OCI-LY3 (cell line): Measurements from ENCODE around the gene GPR162.
A peak's percentile ranks its signal among the peaks of the same experiment; 100 is the strongest.
"Not testable (repeated sequence)": the region's sequence is repeated elsewhere in the genome, so short reads cannot be mapped to it uniquely, and the experiment has no call there.

Experiments used
- H2AFZ ChIP-seq: fragments of 200-600, 300-600 bp; shearing (Covaris generic); 2 replicates; pipeline ENCODE4 v1.6.0; 2014; ENCODE audit warnings: antibody characterized with exemption, low read depth, low read length
- H3K27ac ChIP-seq: fragments of 200-600, 300-600 bp; sonication (generic); 2 replicates; pipeline ENCODE4 v1.5.1; 2014; ENCODE audit warnings: mild to moderate bottlenecking, low read length, moderate library complexity, mixed read lengths
- H3K27me3 ChIP-seq: fragments of 200-600, 300-600 bp; sonication (generic); 2 replicates; pipeline ENCODE4 v1.6.1; 2014; ENCODE audit warnings: low read depth, low read length, mixed read lengths
- H3K36me3 ChIP-seq: fragments of 200-600, 300-600 bp; sonication (generic); replicated peaks from 2 replicates; pipeline ENCODE3; 2014; ENCODE audit warnings: low read depth, low read length, mixed read lengths
- H3K4me1 ChIP-seq: fragments of 300-600, 200-600 bp; sonication (generic); 2 replicates; pipeline ENCODE4 v1.6.1; 2014; ENCODE audit warnings: low read length, mixed read lengths
- H3K4me2 ChIP-seq: fragments of 200-600, 300-600 bp; sonication (generic); 2 replicates; pipeline ENCODE4 v1.6.1; 2014; ENCODE audit warnings: low read length, mixed read lengths
- H3K4me3 ChIP-seq: fragments of 300-600, 200-600 bp; sonication (generic); 2 replicates; pipeline ENCODE4 v1.5.1; 2014; ENCODE audit warnings: antibody characterized with exemption, mild to moderate bottlenecking, low read length, moderate library complexity
- H3K79me2 ChIP-seq: fragments of 300-600, 200-600 bp; shearing (Covaris generic); 2 replicates; pipeline ENCODE4 v1.6.1; 2014; ENCODE audit warnings: mild to moderate bottlenecking, low read length, mixed read lengths
- H3K9ac ChIP-seq: fragments of 300-600, 200-600 bp; shearing (Covaris generic); 2 replicates; pipeline ENCODE4 v1.6.0; 2014; ENCODE audit warnings: mild to moderate bottlenecking, low read length, moderate library complexity
- H3K9me3 ChIP-seq: fragments of 200-600, 300-600 bp; shearing (Covaris generic); 2 replicates; pipeline ENCODE4 v1.6.1; 2014; ENCODE audit warnings: low read length, mixed read lengths; ENCODE audit not compliant: insufficient read depth
- H4K20me1 ChIP-seq: fragments of 200-600, 300-600 bp; sonication (generic); 2 replicates; pipeline ENCODE4 v1.6.1; 2016; ENCODE audit warnings: low read length, mixed read lengths; ENCODE audit not compliant: insufficient read depth
- EZH2phosphoT487 ChIP-seq: fragments of 200-600 bp; shearing (Covaris generic); IDR thresholded peaks from 2 replicates; pipeline ENCODE4 v1.6.1; 2018; ENCODE audit warnings: antibody characterized with exemption, mixed run types, low read depth
- TF ChIP-seq, protein P1 (sequence below): fragments of 200-600, 300-600 bp; sonication (generic); IDR thresholded peaks from 2 replicates; pipeline ENCODE4 v1.5.1; 2014; ENCODE audit warnings: antibody characterized with exemption, low read length, low read depth

The GPR162 gene

DNA sequence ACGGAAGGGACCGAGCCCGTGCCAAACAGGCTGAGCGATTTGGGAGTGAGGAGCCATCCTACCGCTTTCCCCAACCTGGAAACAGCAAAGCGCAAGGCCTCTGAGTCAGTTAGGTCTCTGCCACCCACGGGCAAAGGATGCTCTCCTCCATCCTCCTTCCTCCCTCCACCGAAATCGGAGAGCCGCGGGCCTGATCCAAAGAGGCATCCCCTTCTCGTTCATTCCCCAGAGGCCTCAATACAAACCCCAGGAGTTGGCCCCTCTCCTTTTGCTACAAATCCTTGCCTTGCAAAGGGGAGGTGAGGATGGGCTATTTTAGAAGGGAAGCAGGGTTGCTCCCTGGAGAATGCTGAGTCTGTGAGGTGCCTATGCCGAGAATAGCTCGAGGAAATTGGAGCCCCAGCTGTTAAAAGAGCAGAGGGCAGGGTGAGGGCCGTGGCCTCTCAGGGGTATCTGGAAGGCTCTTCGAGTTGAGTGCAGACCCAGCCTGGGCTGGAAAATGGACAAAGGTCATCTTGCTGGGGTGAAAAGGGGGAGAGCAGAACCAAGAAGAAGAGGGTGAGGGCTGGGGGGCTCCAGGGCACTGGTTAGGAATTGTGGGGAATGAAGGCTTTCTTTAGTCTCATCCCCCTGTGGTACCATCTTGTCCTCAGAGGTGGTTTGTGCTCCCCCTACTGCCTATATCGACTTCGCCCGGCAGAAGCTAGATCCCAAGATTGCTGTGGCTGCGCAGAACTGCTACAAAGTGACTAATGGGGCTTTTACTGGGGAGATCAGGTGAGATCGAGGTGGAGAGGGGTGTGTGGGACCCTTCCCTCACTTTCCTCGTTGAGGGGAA lies 46.8 kb downstream of the GPR162 start:
- Histone ChIP-seq H3K9me3 (no peaks in the 10 kb centered on the region), H3K27ac (peak overlapping the region; percentile 79), H3K4me3 (peak overlapping the region; percentile 100), H3K4me2 (peak overlapping the region; percentile 100), H3K9ac (peak overlapping the region; percentile 99), H3K27me3 (no peaks in the 10 kb centered on the region), H2AFZ (no peak overlapping the region), H3K36me3 (peaks cover 44% of the 10 kb centered on the region), H3K79me2 (peaks cover 25% of the 10 kb centered on the region), H4K20me1 (peaks cover 36% of the 10 kb centered on the region), H3K4me1 (peaks cover 46% of the 10 kb centered on the region)
- no peak for TF ChIP-seq EZH2phosphoT487
- TF ChIP-seq, protein P1, sequence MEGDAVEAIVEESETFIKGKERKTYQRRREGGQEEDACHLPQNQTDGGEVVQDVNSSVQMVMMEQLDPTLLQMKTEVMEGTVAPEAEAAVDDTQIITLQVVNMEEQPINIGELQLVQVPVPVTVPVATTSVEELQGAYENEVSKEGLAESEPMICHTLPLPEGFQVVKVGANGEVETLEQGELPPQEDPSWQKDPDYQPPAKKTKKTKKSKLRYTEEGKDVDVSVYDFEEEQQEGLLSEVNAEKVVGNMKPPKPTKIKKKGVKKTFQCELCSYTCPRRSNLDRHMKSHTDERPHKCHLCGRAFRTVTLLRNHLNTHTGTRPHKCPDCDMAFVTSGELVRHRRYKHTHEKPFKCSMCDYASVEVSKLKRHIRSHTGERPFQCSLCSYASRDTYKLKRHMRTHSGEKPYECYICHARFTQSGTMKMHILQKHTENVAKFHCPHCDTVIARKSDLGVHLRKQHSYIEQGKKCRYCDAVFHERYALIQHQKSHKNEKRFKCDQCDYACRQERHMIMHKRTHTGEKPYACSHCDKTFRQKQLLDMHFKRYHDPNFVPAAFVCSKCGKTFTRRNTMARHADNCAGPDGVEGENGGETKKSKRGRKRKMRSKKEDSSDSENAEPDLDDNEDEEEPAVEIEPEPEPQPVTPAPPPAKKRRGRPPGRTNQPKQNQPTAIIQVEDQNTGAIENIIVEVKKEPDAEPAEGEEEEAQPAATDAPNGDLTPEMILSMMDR, result peak; percentile 21

DNA sequence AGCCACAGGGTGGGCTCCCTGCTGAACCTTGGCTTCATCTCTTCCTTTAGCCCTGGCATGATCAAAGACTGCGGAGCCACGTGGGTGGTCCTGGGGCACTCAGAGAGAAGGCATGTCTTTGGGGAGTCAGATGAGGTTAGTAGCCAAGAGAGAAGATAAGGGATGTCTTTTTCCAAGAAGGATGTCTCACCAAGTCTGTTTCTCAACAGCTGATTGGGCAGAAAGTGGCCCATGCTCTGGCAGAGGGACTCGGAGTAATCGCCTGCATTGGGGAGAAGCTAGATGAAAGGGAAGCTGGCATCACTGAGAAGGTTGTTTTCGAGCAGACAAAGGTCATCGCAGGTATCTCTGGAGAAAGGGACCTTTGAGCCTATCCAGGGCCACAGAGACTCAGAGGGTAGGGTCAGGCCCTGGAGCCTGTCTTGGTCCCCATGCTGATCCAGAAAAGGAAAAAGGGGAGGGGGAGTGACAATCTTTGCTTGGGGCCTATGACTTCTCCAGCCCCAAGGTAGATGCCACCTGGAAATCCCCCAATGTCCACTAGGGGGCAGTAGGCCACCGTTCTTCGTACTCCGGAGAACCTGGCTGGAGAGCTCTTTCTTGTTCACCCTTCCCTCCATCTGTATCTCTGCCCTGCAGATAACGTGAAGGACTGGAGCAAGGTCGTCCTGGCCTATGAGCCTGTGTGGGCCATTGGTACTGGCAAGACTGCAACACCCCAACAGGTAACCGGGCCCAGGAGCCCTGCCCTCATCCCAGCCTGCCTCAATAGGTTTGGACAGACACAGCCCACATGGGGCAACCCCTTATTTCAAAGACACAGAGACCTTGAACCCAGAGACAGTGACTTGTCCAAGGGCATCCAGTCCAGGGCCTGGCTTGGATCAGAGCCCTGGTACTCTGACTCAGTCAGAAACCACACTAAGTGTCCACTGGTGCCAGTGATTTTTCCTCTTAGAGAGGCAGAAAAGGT lies 47.7 kb downstream of the GPR162 start:
- Histone ChIP-seq H3K4me3 (peak overlapping the region; percentile 100), H3K9ac (peak overlapping the region; percentile 99), H3K79me2 (peaks cover 25% of the 10 kb centered on the region), H2AFZ (no peak overlapping the region), H3K36me3 (peaks cover 39% of the 10 kb centered on the region), H3K9me3 (no peaks in the 10 kb centered on the region), H3K4me1 (peaks cover 50% of the 10 kb centered on the region), H3K27ac (peak overlapping the region; percentile 79), H3K27me3 (no peaks in the 10 kb centered on the region), H3K4me2 (peak overlapping the region; percentile 100), H4K20me1 (peaks cover 36% of the 10 kb centered on the region)
- TF ChIP-seq, protein P1, result peak; percentile 74
- TF ChIP-seq EZH2phosphoT487, result no peak

DNA sequence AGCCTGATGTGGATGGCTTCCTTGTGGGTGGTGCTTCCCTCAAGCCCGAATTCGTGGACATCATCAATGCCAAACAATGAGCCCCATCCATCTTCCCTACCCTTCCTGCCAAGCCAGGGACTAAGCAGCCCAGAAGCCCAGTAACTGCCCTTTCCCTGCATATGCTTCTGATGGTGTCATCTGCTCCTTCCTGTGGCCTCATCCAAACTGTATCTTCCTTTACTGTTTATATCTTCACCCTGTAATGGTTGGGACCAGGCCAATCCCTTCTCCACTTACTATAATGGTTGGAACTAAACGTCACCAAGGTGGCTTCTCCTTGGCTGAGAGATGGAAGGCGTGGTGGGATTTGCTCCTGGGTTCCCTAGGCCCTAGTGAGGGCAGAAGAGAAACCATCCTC lies 48.7 kb downstream of the GPR162 start:
- H3K4me3 ChIP-seq, H2AFZ ChIP-seq, H3K4me2 ChIP-seq, H3K9ac ChIP-seq, H3K27me3 ChIP-seq, H3K9me3 ChIP-seq, H3K27ac ChIP-seq: not testable (repeated sequence)
- peaks cover 25% of the 10 kb centered on the region for H3K79me2 ChIP-seq
- peaks cover 36% of the 10 kb centered on the region for H4K20me1 ChIP-seq
- peaks cover 36% of the 10 kb centered on the region for H3K36me3 ChIP-seq
- H3K4me1 ChIP-seq, result peaks cover 50% of the 10 kb centered on the region

DNA sequence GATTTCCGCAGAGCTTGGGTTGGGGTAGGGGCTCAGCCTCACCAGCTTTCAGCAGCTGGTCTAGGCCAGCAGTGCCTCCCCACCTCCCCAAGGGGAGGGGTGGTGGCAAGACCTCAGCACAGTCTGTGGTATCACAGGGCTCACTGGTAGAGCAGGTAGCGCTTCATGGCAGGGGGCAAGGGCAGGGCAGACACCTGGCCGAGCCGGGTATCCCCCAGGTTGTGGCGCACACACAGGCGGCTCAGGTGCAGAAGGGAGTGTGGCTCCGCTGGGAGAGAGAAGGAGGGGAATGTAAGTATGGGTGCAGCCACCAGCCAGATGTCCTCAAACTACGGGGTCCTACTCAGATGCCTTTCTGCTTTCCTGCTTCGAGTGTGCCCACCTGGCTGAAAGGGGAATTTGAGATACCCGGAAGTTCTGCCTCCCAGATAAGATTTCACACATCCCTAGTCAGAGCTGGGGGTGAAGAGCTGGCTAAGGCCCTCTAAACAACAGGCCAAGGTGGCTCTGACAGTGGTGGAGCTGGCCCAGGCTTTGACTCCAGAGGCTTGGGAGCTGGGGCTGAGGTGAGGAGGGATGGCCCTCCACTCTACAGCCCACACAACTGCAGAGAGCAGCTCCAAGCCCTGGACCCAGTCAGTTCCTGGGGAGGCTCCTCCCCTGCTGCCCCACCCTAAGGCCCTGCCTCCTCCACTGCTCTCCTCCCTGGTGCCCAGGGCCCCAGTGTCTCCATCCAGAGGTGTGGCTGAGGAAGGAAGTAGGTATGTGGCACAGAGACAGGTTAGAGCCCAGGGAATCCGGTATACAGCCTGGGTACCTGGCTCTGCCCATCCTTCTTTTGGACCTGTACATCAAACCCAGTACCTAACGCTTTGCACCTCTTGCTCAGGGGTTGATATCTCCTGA lies 49.7 kb downstream of the GPR162 start:
- H3K9ac ChIP-seq, result no peak overlapping the region
- H3K4me3 ChIP-seq, result peak overlapping the region; percentile 79; the same call in 1 of the 2 replicates
- TF ChIP-seq, protein P1, result no peak
- no peak for TF ChIP-seq EZH2phosphoT487
- H3K9me3 ChIP-seq, result no peaks in the 10 kb centered on the region
- no peaks in the 10 kb centered on the region for H3K27me3 ChIP-seq
- peaks cover 50% of the 10 kb centered on the region for H3K4me1 ChIP-seq
- peaks cover 36% of the 10 kb centered on the region for H4K20me1 ChIP-seq
- H3K79me2 ChIP-seq, result peaks cover 25% of the 10 kb centered on the region
- peak overlapping the region; percentile 36 for H3K27ac ChIP-seq
- H2AFZ ChIP-seq, result no peak overlapping the region
- H3K4me2 ChIP-seq, result peak overlapping the region; percentile 99; the same call in 1 of the 2 replicates
- peaks cover 36% of the 10 kb centered on the region for H3K36me3 ChIP-seq
